ENCODE results near the gene BLTP2. TPM values are rescaled to one million over a fixed set of nuclear protein-coding genes. Genes with fewer than 3 reads are reported as not detected.

Gene BLTP2
- total RNA-seq, 3 donors from 2014 or later: 131 to 159 (median 134) TPM

DNA sequence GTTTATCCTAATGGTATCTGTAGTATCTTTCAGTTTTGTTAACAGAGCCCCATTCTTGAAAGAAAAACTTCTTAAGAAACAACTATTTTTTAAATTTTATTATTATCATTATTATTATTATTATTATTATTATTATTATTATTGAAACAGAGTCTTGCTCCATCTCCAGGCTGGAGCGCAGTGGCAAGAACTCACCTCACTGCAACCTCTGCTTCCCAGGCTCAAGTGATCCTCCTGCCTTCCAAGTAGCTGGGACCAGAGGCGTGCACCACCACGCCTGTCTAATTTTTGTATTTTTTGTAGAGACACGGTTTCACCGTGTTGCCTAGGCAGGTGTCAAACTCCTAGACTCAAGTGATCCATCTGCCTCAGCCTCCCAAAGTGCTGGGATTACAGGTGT, 40.4 kb upstream of the BLTP2 start:
- Histone ChIP-seq H3K4me1 (ENCODE audit: low read depth) (no peaks in the 10 kb centered on the region), H3K36me3 (ENCODE audit: low read depth) (peaks cover 21% of the 10 kb centered on the region), H3K4me3 (no peak overlapping the region), H3K9me3 (no peaks in the 10 kb centered on the region)
- intact Hi-C loops (cut with DNase I, micrococcal nuclease): no loop called here
- TF ChIP-seq, protein P1, sequence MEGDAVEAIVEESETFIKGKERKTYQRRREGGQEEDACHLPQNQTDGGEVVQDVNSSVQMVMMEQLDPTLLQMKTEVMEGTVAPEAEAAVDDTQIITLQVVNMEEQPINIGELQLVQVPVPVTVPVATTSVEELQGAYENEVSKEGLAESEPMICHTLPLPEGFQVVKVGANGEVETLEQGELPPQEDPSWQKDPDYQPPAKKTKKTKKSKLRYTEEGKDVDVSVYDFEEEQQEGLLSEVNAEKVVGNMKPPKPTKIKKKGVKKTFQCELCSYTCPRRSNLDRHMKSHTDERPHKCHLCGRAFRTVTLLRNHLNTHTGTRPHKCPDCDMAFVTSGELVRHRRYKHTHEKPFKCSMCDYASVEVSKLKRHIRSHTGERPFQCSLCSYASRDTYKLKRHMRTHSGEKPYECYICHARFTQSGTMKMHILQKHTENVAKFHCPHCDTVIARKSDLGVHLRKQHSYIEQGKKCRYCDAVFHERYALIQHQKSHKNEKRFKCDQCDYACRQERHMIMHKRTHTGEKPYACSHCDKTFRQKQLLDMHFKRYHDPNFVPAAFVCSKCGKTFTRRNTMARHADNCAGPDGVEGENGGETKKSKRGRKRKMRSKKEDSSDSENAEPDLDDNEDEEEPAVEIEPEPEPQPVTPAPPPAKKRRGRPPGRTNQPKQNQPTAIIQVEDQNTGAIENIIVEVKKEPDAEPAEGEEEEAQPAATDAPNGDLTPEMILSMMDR (IDR thresholded peaks at IDR 0.05): no peak
- ATAC-seq: no peak
- DNase-seq: no peak

- peaks cover 21% of the 10 kb centered on the region for H3K36me3 ChIP-seq (ENCODE audit: low read depth)
- TF ChIP-seq, protein P1 (IDR thresholded peaks at IDR 0.05): no peak
- peak in 1 of 3 donors; percentile 69 for DNase-seq
- H3K9me3 ChIP-seq: no peaks in the 10 kb centered on the region
- ATAC-seq: peak; percentile 77
- H3K4me3 ChIP-seq: no peak overlapping the region
- intact Hi-C loops (cut with DNase I, micrococcal nuclease): no loop called here
- H3K4me1 ChIP-seq (ENCODE audit: low read depth): no peaks in the 10 kb centered on the region
Observed at GRCh38 chr17:28684963-28685362, 40.0 kb upstream of the BLTP2 start.

GRCh38 chr17:28682655-28683054, 37.7 kb upstream of the BLTP2 start:
- DNase-seq: no peak
- intact Hi-C loops (cut with DNase I, micrococcal nuclease): no loop called here
- TF ChIP-seq, protein P1 (IDR thresholded peaks at IDR 0.05): no peak
- Histone ChIP-seq H3K36me3 (ENCODE audit: low read depth) (peaks cover 18% of the 10 kb centered on the region), H3K9me3 (no peaks in the 10 kb centered on the region), H3K4me3 (no peak overlapping the region), H3K4me1 (ENCODE audit: low read depth) (no peaks in the 10 kb centered on the region)
- ATAC-seq: no peak

- intact Hi-C loops (cut with DNase I, micrococcal nuclease): no loop called here
- H3K4me1 ChIP-seq (ENCODE audit: low read depth): no peaks in the 10 kb centered on the region
Observed at GRCh38 chr17:28675980-28676379, 31.0 kb upstream of the BLTP2 start.

GRCh38 chr17:28675490-28675889, 30.5 kb upstream of the BLTP2 start:
- H3K9me3 ChIP-seq: no peaks in the 10 kb centered on the region
- intact Hi-C loops (cut with DNase I, micrococcal nuclease): no loop called here
- DNase-seq: no peak
- TF ChIP-seq, protein P1 (IDR thresholded peaks at IDR 0.05): no peak
- H3K4me3 ChIP-seq: no peak overlapping the region
- peaks cover 30% of the 10 kb centered on the region for H3K36me3 ChIP-seq (ENCODE audit: low read depth)
- no peaks in the 10 kb centered on the region for H3K4me1 ChIP-seq (ENCODE audit: low read depth)
- ATAC-seq: no peak

More at GRCh38 chr17:28675980-28676379, 31.0 kb upstream of the BLTP2 start:
- Histone ChIP-seq H3K4me3 (no peak overlapping the region), H3K9me3 (no peaks in the 10 kb centered on the region), H3K36me3 (ENCODE audit: low read depth) (peaks cover 30% of the 10 kb centered on the region)
- peak in 2 of 3 donors; percentile 33 to 40 for DNase-seq
- ATAC-seq: peak; percentile 88
- TF ChIP-seq, protein P1 (IDR thresholded peaks at IDR 0.05): no peak

DNA sequence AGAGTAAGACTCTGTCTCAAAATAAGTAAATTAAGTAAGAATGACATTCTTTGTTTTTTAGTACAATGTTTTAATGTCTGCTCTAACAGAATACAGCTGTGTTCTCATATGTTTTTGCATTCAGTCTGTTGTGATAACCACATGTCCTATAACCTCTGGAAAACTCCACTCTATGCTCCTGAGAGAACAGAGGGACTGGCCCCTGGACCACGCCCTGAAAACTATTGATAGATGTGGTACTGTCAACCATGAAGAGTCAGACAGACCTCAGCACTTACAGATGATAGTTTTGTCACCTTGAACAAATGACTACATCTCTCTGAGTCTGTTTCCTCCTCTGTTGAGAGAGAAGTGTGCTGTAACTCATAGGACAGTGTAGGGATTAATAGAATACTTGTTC, 25.0 kb upstream of the BLTP2 start:
- no peak for ATAC-seq
- Histone ChIP-seq H3K9me3 (no peaks in the 10 kb centered on the region), H3K4me1 (ENCODE audit: low read depth) (no peaks in the 10 kb centered on the region), H3K36me3 (ENCODE audit: low read depth) (peaks cover 15% of the 10 kb centered on the region), H3K4me3 (no peak overlapping the region)
- TF ChIP-seq, protein P1 (IDR thresholded peaks at IDR 0.05): no peak
- DNase-seq: no peak
- intact Hi-C loops (cut with DNase I, micrococcal nuclease): no loop called here

All from mucosa of descending colon (tissue), 3 donors.